Adipocyte (in vitro differentiated cells): ENCODE results near the gene MAN2A2.
A peak's percentile ranks its signal among the peaks of the same experiment; 100 is the strongest.
"Not testable (repeated sequence)": the region's sequence is repeated elsewhere in the genome, so short reads cannot be mapped to it uniquely, and the experiment has no call there.

Experiments used
- DNase-seq: peaks from one replicate; pipeline ENCODE4 v3.0.0-alpha.2; 2015; ENCODE audit warnings: low read depth
- H3K27me3 ChIP-seq: replicated peaks from 2 replicates; pipeline ENCODE4 v1.7.0; 2013; ENCODE audit warnings: mild to moderate bottlenecking, low read length, moderate library complexity; ENCODE audit not compliant: control insufficient read depth, insufficient read depth
- H3K36me3 ChIP-seq: 2 replicates; pipeline ENCODE4 v1.7.0; 2013; ENCODE audit warnings: low read length, mild to moderate bottlenecking, moderate library complexity; ENCODE audit not compliant: control insufficient read depth, insufficient read depth, severe bottlenecking
- H3K4me1 ChIP-seq: 2 replicates; pipeline ENCODE4 v1.7.0; 2013; ENCODE audit warnings: mild to moderate bottlenecking, low read length, moderate library complexity; ENCODE audit not compliant: control insufficient read depth, insufficient read depth
- H3K4me3 ChIP-seq: 2 replicates; pipeline ENCODE4 v1.7.0; 2013; ENCODE audit warnings: mild to moderate bottlenecking, low read length, moderate library complexity
- H3K9ac ChIP-seq: 2 replicates; pipeline ENCODE4 v1.7.0; 2013; ENCODE audit warnings: mild to moderate bottlenecking, low read length, moderate library complexity
- H3K9me3 ChIP-seq: 2 replicates; pipeline ENCODE4 v1.7.0; 2013; ENCODE audit warnings: mild to moderate bottlenecking, low read length, moderate library complexity; ENCODE audit not compliant: control insufficient read depth

MAN2A2 gene

GRCh38 chr15:90901175-90902039, 1.7 kb upstream of the MAN2A2 start:
- peak overlapping the region; percentile 94 for H3K9ac ChIP-seq
- DNase-seq, result peak; percentile 14
- H3K36me3 ChIP-seq, result peaks cover 11% of the 10 kb centered on the region
- H3K27me3 ChIP-seq, result no peaks in the 10 kb centered on the region
- H3K9me3 ChIP-seq, result no peaks in the 10 kb centered on the region
- H3K4me1 ChIP-seq, result peaks cover 14% of the 10 kb centered on the region
- peak overlapping the region; percentile 89 for H3K4me3 ChIP-seq

GRCh38 chr15:90902040-90902839, 862 bp upstream of the MAN2A2 start:
- no peaks in the 10 kb centered on the region for H3K27me3 ChIP-seq
- H3K4me1 ChIP-seq, result peaks cover 16% of the 10 kb centered on the region
- peak; percentile 92 for DNase-seq
- peak overlapping the region; percentile 89 for H3K4me3 ChIP-seq
- no peaks in the 10 kb centered on the region for H3K9me3 ChIP-seq
- peaks cover 20% of the 10 kb centered on the region for H3K36me3 ChIP-seq
- peak overlapping the region; percentile 94 for H3K9ac ChIP-seq

- Histone ChIP-seq H3K9me3 (no peaks in the 10 kb centered on the region), H3K27me3 (no peaks in the 10 kb centered on the region), H3K4me3 (peak overlapping the region; percentile 80), H3K9ac (peak overlapping the region; percentile 80), H3K36me3 (peaks cover 22% of the 10 kb centered on the region), H3K4me1 (peaks cover 27% of the 10 kb centered on the region)
- no peak for DNase-seq
Measured at GRCh38 chr15:90903733-90904536, 833 bp downstream of the MAN2A2 start.

GRCh38 chr15:90904746-90905145, 1.6 kb downstream of the MAN2A2 start:
- Histone ChIP-seq H3K36me3 (peaks cover 22% of the 10 kb centered on the region), H3K9ac (no peak overlapping the region), H3K27me3 (no peaks in the 10 kb centered on the region), H3K4me1 (peaks cover 27% of the 10 kb centered on the region), H3K9me3 (no peaks in the 10 kb centered on the region), H3K4me3 (no peak overlapping the region)
- DNase-seq, result no peak

GRCh38 chr15:90905306-90906180, 2.4 kb downstream of the MAN2A2 start:
- Histone ChIP-seq H3K4me3 (no peak overlapping the region), H3K27me3 (no peaks in the 10 kb centered on the region), H3K4me1 (peaks cover 27% of the 10 kb centered on the region), H3K36me3 (peaks cover 29% of the 10 kb centered on the region), H3K9me3 (no peaks in the 10 kb centered on the region), H3K9ac (no peak overlapping the region)
- no peak for DNase-seq

- Histone ChIP-seq H3K27me3 (no peaks in the 10 kb centered on the region), H3K9ac (no peak overlapping the region), H3K4me1 (peaks cover 27% of the 10 kb centered on the region), H3K36me3 (peaks cover 37% of the 10 kb centered on the region), H3K9me3 (no peaks in the 10 kb centered on the region), H3K4me3 (no peak overlapping the region)
- no peak for DNase-seq
Measured at GRCh38 chr15:90906181-90906849, 3.2 kb downstream of the MAN2A2 start.

GRCh38 chr15:90907051-90907660, 4.1 kb downstream of the MAN2A2 start:
- no peak overlapping the region for H3K4me3 ChIP-seq
- H3K9ac ChIP-seq, result no peak overlapping the region
- H3K27me3 ChIP-seq, result no peaks in the 10 kb centered on the region
- no peak for DNase-seq
- peaks cover 20% of the 10 kb centered on the region for H3K4me1 ChIP-seq
- peaks cover 45% of the 10 kb centered on the region for H3K36me3 ChIP-seq
- no peaks in the 10 kb centered on the region for H3K9me3 ChIP-seq

GRCh38 chr15:90907838-90908507, 4.9 kb downstream of the MAN2A2 start:
- Histone ChIP-seq H3K4me1 (peaks cover 20% of the 10 kb centered on the region), H3K9me3 (no peaks in the 10 kb centered on the region), H3K9ac (peak overlapping the region; percentile 17), H3K4me3 (no peak overlapping the region), H3K27me3 (no peaks in the 10 kb centered on the region), H3K36me3 (peaks cover 53% of the 10 kb centered on the region)
- no peak for DNase-seq

GRCh38 chr15:90909449-90909848, 6.3 kb downstream of the MAN2A2 start:
- H3K9me3 ChIP-seq, DNase-seq, H3K27me3 ChIP-seq, H3K9ac ChIP-seq, H3K4me3 ChIP-seq: not testable (repeated sequence)
- Histone ChIP-seq H3K4me1 (peaks cover 14% of the 10 kb centered on the region), H3K36me3 (peaks cover 66% of the 10 kb centered on the region)
